HepG2 (cell line): Measurements from ENCODE around the gene EGFR. TPM values are rescaled to one million over a fixed set of nuclear protein-coding genes. Genes with fewer than 3 reads are reported as not detected.

Experiments used
- KAT8 ChIP-seq: IDR thresholded peaks from 2 replicates; pipeline ENCODE4 v1.6.1; 2016; ENCODE audit warnings: missing genetic modification reagents, missing compliant biosample characterization
- KMT2A ChIP-seq: sonication (generic); formaldehyde crosslinking; IDR thresholded peaks from 2 replicates; pipeline ENCODE4 v1.4.0; 2020; ENCODE audit warnings: missing genetic modification reagents
- MED1 ChIP-seq: sonication (generic); formaldehyde crosslinking; IDR thresholded peaks from 2 replicates; pipeline ENCODE4 v1.4.0; 2020; ENCODE audit warnings: missing genetic modification reagents
- MED13 ChIP-seq: sonication (generic); formaldehyde crosslinking; IDR thresholded peaks from 2 replicates; pipeline ENCODE4 v1.5.0; 2020; ENCODE audit warnings: missing genetic modification reagents
- MTF2 ChIP-seq: sonication (generic); formaldehyde crosslinking; IDR thresholded peaks from 2 replicates; pipeline ENCODE4 v1.5.0; 2020; ENCODE audit warnings: missing genetic modification reagents, borderline replicate concordance
- PHF20 ChIP-seq: sonication (generic); formaldehyde crosslinking; IDR thresholded peaks from 2 replicates; pipeline ENCODE4 v1.5.0; 2020; ENCODE audit warnings: mild to moderate bottlenecking, missing genetic modification reagents
- PHF5A ChIP-seq: IDR thresholded peaks from one replicate; pipeline ENCODE4 v1.6.1; 2018; ENCODE audit warnings: low read depth, missing genetic modification reagents; ENCODE audit not compliant: unreplicated experiment
- PITX1 ChIP-seq: sonication (generic); formaldehyde crosslinking; IDR thresholded peaks from 2 replicates; pipeline ENCODE4 v1.5.1; 2020; ENCODE audit warnings: mild to moderate bottlenecking, missing genetic modification reagents
- RXRB ChIP-seq: IDR thresholded peaks from 2 replicates; pipeline ENCODE4 v1.6.1; 2016; ENCODE audit warnings: borderline replicate concordance, missing genetic modification reagents, missing compliant biosample characterization
- SALL1 ChIP-seq: sonication (generic); formaldehyde crosslinking; IDR thresholded peaks from 2 replicates; pipeline ENCODE4 v1.8.0; 2022; ENCODE audit warnings: mild to moderate bottlenecking, missing genetic modification reagents
- TARDBP ChIP-seq: sonication (generic); formaldehyde crosslinking; IDR thresholded peaks from 2 replicates; pipeline ENCODE4 v1.8.0; 2022; ENCODE audit warnings: mild to moderate bottlenecking, missing genetic modification reagents
- ZKSCAN8 ChIP-seq: IDR thresholded peaks from 2 replicates; pipeline ENCODE4 v1.6.1; 2016; ENCODE audit warnings: borderline replicate concordance, missing genetic modification reagents, missing compliant biosample characterization
- ZNF256 ChIP-seq: sonication (generic); formaldehyde crosslinking; conservative IDR thresholded peaks from 2 replicates; pipeline ENCODE4 v1.4.0; 2020; ENCODE audit warnings: missing genetic modification reagents
- ZNF264 ChIP-seq: sonication (generic); formaldehyde crosslinking; IDR thresholded peaks from 2 replicates; pipeline ENCODE4 v1.4.0; 2020; ENCODE audit warnings: missing genetic modification reagents
- ZNF33B ChIP-seq: sonication (generic); formaldehyde crosslinking; IDR thresholded peaks from 2 replicates; pipeline ENCODE4 v1.5.1; 2020; ENCODE audit warnings: mild to moderate bottlenecking, missing genetic modification reagents
- ZNF788 ChIP-seq: sonication (generic); formaldehyde crosslinking; IDR thresholded peaks from 2 replicates; pipeline ENCODE4 v1.5.0; 2020; ENCODE audit warnings: mild to moderate bottlenecking, missing genetic modification reagents, borderline replicate concordance
- polyA plus RNA-seq, 8 experiments: library from polyadenylated mRNA; depleted of rRNA in 3 of 8; stranded (reverse) in 7 of 8; unstranded in 1 of 8; fragments of >200 nt; fragmentation: Illumina TruSeq in 4 of 8; extraction: Trizol in 4 of 8; gene quantifications; 2 replicates each; pipeline versions ENCODE4 v1.2.1 to v1.2.3, GENCODE V29; 2011 to 2016; ENCODE audit warnings: low read depth in 4 of 8, missing spikeins in 1 of 8, mixed read lengths in 1 of 8; ENCODE audit not compliant: insufficient read depth in 1 of 8
- total RNA-seq, 5 experiments: library from RNA; depleted of rRNA; stranded (reverse); fragments of >200 nt; fragmentation: Illumina TruSeq; extraction: Trizol; gene quantifications; 2 replicates each; pipeline ENCODE4 v1.2.3, GENCODE V29; 2016; ENCODE audit warnings: low read depth in 1 of 5
- TF ChIP-seq, protein P1 (sequence below): sonication (generic); formaldehyde crosslinking; IDR thresholded peaks from 2 replicates; pipeline ENCODE4 v1.8.0; 2022; ENCODE audit warnings: missing genetic modification reagents, mild to moderate bottlenecking, moderate library complexity, borderline replicate concordance
- TF ChIP-seq, protein P2 (sequence below): sonication (generic); formaldehyde crosslinking; IDR thresholded peaks from 2 replicates; pipeline ENCODE4 v1.8.1; 2023; ENCODE audit warnings: mild to moderate bottlenecking, inconsistent platforms, moderate library complexity, missing genetic modification reagents, borderline replicate concordance
- TF ChIP-seq, protein P3 (sequence below): sonication (generic); formaldehyde crosslinking; IDR thresholded peaks from 2 replicates; pipeline ENCODE4 v1.5.1; 2020; ENCODE audit warnings: missing genetic modification reagents, mild to moderate bottlenecking, borderline replicate concordance
- TF ChIP-seq, protein P4 (sequence below): sonication (generic); formaldehyde crosslinking; IDR thresholded peaks from 2 replicates; pipeline ENCODE4 v1.8.0; 2022; ENCODE audit warnings: mild to moderate bottlenecking, missing genetic modification reagents
- TF ChIP-seq, protein P5 (sequence below): IDR thresholded peaks from 2 replicates; pipeline ENCODE4 v1.6.1; 2016; ENCODE audit warnings: missing compliant biosample characterization, missing genetic modification reagents, borderline replicate concordance

Gene EGFR
- total and polyA plus RNA-seq, 2 of the 13 experiments (the other 11 are each of a cell fraction or from before 2014, with no cell fraction given) = 7.0 to 10.0 TPM

DNA sequence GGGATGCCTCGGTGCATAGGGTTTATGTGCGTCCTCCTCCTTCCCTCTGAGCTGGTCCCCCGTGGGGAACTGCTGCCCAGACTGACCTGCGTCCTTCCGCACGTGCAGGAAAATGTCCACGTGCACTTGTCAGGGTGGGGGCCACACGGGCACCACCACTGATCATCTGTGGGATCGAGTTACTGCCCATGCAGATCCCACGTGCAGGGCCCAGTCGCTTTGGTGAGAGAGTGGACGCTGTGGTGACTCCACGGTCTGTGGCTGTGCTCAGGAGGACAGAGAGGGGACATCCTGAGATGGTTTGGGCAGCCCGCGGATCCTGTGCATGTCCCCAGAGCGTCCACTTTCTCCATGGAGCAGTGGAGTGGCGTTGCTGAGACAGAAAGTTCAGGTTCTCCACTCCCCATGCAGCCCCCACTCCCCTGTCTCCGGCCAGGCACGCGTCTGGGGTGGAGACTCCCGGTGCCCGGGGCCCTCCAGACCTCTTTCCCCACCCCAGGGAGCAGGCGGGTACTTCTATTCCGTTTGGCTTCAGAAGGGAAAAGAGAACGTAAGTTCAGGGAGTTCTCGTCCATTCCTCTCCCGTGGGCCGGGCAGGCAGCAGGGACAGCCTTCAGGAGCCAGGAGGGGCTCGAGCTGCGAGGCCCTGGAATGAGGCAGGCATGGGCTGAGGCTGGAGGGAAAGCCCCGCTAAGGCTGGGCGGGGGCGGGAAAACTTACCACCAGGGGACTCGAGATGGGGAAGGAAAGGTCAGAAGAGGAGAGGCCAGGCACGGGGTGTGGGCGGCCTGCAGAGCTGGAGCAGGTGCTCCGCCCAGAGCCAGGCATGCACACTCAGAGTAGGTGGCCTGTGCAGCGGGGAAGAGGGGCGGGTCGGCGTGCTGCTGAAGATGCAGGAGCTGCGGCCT, 59.9 kb downstream of the EGFR start (continued):
- TF ChIP-seq PHF5A (CRISPR knock-in tag) (no peak), SALL1 (CRISPR knock-in tag) (peak; percentile 90), PITX1 (peak; percentile 75), PHF20 (CRISPR knock-in tag) (peak; percentile 48; the same call in 1 of the 2 replicates), ZNF264 (CRISPR knock-in tag) (peak; percentile 77; the same call in 1 of the 2 replicates), MED13 (CRISPR knock-in tag) (0 out of 2 replicates have a peak, but pooled peaks have one; percentile 28), RXRB (CRISPR knock-in tag) (peak; percentile 77), KAT8 (CRISPR knock-in tag) (peak; percentile 48; the same call in 1 of the 2 replicates), MED1 (CRISPR knock-in tag) (peak; percentile 65), ZNF33B (CRISPR knock-in tag) (no peak), TARDBP (CRISPR knock-in tag) (peak; percentile 57; the same call in 1 of the 2 replicates), KMT2A (CRISPR knock-in tag) (peak; percentile 73), ZKSCAN8 (0 out of 2 replicates have a peak, but pooled peaks have one; percentile 42), ZNF788 (peak; percentile 36; the same call in 1 of the 2 replicates), MTF2 (CRISPR knock-in tag) (no peak), ZNF256 (CRISPR knock-in tag) (no peak)
- TF ChIP-seq, protein P1, sequence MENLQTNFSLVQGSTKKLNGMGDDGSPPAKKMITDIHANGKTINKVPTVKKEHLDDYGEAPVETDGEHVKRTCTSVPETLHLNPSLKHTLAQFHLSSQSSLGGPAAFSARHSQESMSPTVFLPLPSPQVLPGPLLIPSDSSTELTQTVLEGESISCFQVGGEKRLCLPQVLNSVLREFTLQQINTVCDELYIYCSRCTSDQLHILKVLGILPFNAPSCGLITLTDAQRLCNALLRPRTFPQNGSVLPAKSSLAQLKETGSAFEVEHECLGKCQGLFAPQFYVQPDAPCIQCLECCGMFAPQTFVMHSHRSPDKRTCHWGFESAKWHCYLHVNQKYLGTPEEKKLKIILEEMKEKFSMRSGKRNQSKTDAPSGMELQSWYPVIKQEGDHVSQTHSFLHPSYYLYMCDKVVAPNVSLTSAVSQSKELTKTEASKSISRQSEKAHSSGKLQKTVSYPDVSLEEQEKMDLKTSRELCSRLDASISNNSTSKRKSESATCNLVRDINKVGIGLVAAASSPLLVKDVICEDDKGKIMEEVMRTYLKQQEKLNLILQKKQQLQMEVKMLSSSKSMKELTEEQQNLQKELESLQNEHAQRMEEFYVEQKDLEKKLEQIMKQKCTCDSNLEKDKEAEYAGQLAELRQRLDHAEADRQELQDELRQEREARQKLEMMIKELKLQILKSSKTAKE (CRISPR knock-in tag) = peak; percentile 60; the same call in 1 of the 2 replicates
- TF ChIP-seq, protein P2, sequence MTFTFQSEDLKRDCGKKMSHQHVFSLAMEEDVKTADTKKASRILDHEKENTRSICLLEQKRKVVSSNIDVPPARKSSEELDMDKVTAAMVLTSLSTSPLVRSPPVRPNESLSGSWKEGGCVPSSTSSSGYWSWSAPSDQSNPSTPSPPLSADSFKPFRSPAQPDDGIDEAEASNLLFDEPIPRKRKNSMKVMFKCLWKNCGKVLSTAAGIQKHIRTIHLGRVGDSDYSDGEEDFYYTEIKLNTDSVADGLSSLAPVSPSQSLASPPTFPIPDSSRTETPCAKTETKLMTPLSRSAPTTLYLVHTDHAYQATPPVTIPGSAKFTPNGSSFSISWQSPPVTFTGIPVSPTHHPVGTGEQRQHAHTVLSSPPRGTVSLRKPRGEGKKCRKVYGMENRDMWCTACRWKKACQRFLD = peak; percentile 43; the same call in 1 of the 2 replicates
- TF ChIP-seq, protein P3, sequence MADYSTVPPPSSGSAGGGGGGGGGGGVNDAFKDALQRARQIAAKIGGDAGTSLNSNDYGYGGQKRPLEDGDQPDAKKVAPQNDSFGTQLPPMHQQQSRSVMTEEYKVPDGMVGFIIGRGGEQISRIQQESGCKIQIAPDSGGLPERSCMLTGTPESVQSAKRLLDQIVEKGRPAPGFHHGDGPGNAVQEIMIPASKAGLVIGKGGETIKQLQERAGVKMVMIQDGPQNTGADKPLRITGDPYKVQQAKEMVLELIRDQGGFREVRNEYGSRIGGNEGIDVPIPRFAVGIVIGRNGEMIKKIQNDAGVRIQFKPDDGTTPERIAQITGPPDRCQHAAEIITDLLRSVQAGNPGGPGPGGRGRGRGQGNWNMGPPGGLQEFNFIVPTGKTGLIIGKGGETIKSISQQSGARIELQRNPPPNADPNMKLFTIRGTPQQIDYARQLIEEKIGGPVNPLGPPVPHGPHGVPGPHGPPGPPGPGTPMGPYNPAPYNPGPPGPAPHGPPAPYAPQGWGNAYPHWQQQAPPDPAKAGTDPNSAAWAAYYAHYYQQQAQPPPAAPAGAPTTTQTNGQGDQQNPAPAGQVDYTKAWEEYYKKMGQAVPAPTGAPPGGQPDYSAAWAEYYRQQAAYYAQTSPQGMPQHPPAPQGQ (CRISPR knock-in tag) = no peak
- TF ChIP-seq, protein P4, sequence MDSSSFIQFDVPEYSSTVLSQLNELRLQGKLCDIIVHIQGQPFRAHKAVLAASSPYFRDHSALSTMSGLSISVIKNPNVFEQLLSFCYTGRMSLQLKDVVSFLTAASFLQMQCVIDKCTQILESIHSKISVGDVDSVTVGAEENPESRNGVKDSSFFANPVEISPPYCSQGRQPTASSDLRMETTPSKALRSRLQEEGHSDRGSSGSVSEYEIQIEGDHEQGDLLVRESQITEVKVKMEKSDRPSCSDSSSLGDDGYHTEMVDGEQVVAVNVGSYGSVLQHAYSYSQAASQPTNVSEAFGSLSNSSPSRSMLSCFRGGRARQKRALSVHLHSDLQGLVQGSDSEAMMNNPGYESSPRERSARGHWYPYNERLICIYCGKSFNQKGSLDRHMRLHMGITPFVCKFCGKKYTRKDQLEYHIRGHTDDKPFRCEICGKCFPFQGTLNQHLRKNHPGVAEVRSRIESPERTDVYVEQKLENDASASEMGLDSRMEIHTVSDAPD (CRISPR knock-in tag) = peak; percentile 86
- TF ChIP-seq, protein P5, sequence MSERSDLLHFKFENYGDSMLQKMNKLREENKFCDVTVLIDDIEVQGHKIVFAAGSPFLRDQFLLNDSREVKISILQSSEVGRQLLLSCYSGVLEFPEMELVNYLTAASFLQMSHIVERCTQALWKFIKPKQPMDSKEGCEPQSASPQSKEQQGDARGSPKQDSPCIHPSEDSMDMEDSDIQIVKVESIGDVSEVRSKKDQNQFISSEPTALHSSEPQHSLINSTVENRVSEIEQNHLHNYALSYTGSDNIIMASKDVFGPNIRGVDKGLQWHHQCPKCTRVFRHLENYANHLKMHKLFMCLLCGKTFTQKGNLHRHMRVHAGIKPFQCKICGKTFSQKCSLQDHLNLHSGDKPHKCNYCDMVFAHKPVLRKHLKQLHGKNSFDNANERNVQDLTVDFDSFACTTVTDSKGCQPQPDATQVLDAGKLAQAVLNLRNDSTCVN = no peak
